ENCODE measurements around the gene FRS3.

Gene FRS3

DNA sequence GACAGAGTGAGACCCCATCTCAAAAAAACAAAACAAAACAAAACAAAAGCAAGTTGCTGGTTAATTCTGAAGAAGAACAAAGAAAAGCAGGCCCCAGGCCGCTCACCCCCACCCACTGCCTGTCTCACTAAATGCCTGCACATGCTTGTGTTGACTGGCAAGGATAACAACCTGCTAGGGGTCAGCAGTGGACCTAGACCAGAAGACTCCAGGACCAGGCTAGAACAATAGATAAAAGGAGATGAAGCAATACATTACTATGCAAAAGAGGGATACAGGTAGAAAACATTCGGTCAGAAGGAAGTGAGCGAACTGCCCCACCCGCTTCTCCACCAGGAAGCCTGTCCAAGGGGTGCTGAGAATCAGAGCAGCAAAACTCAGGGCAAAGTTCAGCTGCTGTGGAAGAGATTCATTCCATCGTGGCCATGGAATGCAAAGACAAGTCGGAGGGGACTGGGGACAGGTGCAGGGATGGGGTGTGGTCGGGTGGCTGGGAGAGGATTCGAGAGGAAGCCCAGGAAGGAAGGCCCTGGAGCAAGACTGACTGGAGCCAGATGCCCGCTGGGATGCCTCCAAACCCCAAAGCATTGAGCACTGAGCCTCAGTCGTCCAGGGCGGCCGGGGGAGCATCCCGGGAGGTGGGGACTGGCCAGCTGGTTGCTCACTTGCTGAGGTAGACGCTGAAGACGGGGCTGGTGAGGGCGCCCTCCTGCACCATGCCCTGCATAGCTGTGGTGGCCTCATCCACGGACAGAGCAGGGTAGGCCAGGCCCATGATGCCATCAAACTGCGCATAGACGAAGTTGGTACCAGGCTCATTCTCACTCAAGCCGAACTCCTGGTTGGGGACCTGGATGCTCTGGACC is 37.8 kb downstream of the FRS3 start:
- peak; percentile 83 for DNase-seq (ENCODE audit: low spot score)

DNA sequence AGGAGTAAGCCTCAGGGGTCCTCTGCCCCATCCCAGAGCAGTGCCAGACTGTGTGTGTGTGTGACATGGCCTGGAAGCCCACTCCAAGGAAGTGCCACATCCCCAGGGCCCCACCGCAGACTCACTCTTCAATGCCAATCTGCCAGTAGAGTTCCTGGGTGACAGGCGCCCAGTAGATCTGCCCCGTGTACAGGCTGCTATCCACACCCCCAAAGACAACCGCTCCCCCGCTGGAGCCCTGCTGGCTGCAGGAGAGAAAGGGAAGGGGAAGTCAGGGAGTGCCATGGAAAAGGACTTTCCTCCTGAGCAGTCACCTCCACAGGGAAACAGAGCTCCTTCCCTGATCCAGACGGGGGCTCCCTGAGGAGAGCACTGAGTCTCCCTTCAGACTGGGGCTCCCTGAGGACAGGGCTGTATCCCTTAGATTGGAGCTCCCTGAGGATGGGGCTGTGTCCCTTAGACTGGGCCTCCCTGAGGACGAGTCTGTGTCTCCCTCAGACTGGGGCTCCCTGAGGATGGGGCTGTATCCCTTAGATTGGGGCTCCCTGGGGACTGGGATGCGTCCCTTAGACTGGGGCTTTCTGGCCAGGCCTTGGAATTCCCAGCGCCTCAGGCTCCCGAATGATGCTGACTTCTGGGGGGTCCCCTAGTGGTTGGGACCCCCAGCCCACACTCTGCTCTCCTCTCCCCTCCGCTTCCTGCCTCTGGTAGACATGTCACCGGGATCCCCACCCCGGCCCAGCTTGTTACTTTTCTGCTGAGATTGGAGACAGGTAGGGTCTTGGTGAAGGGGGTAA is 39.1 kb downstream of the FRS3 start:
- DNase-seq (ENCODE audit: low spot score): no peak

DNA sequence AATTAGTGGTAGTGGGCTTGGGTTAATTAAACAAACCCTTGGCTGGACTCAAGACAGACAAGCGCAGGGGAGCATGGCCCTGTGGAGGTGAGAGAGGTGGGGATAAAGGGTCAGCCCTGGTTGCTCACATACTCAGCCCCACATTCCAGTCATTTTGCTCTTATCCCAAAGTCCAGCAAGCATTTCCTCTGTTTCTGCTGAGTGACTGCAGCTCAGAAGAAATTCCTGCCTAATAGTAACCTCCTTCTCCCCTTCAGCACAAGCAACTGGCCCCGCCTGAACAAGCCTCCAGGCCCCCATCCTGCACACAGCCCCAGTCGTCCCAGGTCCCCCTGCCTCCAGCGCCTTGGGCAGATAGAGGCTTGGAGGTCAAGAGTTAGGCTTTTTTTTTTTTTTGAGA is 40.7 kb downstream of the FRS3 start:
- DNase-seq (ENCODE audit: low spot score): no peak

DNA sequence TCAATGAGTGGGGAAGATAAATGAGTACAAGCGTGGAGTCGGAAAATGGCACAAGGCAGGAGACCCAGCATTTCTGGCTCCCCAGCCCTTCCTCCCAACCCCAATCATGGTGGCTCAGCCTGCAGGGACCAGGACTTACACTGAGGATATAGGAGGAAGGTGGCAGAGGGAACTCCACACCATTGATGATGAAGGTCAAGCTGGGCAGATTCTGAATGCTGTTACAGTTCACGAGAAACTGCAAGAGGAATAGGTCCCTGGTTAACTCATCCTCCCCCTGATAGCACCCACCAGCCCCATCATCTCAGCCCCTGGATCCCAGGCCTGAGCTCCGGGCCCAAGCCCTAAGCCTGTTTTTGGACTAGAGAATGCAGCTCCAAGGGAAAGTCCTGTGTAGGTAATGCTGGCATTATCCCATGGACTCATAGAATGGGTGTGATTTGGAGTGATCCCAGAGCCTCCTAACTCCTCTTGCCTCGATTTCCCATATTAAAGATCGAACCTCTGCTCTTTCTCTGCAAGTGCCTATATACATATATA is 42.0 kb downstream of the FRS3 start:
- DNase-seq (ENCODE audit: low spot score): no peak

DNA sequence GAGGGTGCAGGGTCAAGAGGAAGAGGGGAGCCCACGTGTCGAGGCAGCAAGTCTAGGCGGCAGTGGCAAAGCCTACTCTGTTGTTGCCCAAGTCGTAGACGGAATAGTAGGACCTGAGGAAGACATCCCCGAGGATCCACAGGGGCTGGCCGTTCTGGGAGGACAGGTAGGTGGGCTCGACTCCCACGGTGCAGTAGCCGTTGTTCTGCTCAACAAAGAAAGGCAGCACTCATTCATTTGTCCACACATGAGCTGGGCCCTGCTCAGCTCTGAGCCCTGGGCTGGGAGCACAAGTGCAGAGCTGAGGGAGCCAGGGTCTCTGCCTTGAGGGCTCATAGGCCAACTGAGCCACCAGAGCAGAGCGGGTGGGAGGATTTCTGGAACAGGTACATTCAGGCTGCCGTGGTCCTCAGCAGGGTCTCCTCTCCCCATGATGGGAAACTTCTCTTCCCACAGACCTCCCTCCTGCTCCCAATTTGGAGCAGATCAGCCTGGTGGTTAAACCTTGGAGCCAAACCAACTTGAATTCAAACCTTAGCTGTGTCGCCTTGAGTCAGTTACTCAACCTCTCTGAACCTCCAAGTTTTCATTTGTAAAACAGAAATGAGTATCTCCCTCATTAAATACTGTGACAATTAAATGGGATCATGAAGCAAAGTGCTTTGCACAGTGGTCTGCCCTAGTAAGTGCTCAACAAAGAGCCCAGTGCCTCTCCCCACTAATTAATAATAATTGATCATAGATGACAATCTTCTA is 42.7 kb downstream of the FRS3 start:
- no peak for DNase-seq (ENCODE audit: low spot score)

DNA sequence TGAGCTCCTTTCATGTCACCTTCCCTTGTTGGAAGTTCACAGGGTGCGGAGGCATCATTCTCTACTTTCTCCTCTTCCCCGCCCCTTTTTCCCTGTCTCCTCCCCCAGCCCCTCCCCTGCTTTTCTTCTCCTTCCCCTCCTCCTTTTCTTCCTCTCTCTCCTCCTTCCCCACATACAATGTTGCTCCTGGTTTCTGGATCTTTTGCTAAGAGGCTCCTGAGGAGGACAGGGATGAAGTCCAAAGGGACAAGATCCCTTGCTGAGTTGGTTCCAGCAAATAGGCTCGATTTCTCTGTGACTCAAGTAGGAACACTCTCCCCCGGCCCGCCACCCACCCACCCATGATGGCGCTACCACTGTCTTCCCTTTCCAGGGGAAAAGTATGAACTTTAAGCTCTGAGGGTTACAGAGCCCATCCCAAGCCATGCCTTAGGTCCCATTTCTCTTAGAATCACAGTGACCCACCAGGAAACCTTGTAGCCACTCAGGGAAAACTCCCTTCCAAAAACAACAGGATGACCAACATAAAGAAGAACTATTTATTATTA is 43.4 kb downstream of the FRS3 start:
- DNase-seq (ENCODE audit: low spot score): no peak

DNA sequence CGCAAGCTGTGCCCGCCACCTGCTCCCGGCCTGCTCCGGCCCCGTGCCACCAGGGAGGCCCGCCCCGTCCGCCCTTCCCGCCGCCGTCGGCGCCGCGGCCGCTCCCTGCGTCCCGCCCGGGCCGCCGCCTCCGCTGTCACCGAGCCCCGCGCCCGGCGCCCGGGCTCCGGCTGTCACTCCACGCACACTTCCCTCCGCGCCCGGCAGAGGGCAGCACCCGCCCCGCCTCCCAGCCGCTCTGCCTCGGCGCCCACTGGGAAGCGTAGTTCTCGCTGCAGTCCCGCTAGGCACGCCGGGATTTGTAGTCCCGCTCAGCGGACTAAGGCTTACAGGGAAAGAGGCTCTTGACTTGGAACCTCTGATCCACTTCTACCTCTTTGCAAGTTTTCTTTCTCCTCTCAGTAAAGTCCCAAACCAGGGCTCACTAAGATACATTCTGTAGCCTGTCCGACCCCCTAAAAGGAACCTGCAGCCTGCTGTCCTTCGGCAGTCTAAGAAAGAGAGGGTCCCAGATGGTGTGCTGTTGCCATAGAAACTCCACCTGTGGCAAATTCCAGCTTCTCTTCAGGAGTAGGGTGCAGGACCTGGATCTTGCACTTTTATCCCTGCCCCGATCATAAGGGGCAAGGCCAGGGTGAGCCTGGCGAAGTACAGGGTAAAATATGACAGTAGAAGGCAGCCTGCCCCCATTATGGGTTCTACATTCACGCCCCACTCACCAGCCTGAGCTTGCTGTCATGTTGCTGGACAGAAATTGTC is 44.1 kb downstream of the FRS3 start, which contains the start of gene TFEB:
TSS of gene TFEB (minus strand) at position 182 of the 759 bp plus-strand sequence. CDS start 44,395 bp downstream, outside the sequence.
- DNase-seq (ENCODE audit: low spot score): peak; percentile 89

DNA sequence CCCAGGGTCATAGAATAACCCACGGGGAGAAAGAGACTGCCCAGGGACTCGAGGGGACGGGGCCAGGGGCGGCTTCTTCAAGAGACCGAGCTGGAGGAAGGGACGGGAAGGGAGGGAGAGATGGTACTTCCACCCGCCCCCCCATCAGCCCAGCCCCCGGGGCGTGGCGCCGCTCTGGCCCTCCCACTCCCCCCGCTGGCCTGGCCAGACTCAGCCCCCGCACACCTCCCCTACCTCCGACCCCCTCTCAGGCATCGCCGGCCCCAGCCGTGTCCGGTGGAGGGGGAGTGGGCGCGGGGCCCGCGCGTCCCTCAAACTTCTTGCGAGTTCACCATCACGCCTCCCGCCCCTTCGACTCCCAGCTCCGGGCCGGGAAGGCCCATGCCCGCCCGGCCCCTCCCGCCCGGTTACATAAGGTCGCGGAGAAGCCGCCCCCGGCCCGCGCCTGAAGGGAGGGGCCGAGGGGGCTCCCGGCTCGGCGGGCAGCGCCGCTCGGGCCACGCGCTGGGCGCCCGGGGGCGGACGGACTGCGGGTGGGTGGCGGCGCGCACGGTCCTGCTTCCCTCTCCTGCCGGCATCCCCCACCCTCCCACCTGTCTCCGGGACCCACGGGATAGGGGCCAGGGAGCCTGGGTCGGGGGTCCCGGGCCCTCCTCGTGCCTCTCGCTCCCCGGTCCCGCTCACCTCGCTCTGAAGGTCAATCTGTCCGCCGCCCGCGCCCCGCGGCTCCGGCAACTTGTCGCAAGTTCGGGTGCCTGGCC is 44.9 kb downstream of the FRS3 start:
- peak; percentile 42 for DNase-seq (ENCODE audit: low spot score)

DNA sequence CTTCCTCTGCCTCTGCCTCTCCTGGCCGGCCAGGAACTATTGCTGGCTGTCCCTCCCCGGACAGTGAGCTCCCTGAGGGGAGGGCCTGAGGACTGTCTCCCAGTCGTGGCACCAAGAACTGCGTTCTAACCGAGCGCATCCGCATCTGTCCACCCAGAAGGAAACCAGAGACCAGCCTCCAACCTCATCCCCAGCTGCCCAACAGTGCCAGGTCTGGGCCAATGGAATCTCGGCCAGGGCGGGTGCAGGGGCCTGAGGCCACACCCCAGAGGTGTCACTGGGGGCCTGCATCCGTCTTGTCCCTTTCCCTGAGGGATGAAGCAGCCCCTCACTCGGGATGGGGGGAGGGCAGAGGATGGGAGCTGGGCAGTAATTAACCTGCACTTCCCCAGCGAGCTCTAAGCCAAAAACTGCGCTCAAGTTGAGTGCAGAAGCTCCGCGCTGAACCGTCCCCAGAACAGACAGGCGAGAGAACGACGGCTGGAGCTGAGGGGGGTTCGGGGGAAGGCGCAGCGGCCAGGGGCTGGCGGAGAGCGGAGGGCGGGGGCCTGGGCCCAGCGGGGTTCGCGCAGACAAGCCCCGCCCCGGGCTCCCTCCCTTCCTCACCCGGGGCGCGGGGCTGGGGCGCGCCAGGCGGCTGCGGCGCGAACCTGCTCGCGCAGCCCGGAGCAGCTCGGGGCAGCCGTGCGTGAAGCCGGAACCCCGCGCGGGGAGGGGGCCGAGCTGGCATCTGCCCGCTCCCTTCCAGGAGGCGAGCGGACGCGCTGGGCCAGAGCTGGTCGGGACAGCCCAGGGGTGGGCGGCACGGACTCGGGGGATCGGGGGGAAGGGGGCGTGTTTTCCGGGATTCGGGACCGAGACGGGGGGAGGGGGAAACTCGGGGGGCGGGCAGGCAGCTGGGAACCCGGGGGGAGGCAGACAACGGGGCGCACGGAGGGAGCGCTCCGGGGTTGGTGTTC is 45.7 kb downstream of the FRS3 start:
- DNase-seq (ENCODE audit: low spot score): peak; percentile 7

DNA sequence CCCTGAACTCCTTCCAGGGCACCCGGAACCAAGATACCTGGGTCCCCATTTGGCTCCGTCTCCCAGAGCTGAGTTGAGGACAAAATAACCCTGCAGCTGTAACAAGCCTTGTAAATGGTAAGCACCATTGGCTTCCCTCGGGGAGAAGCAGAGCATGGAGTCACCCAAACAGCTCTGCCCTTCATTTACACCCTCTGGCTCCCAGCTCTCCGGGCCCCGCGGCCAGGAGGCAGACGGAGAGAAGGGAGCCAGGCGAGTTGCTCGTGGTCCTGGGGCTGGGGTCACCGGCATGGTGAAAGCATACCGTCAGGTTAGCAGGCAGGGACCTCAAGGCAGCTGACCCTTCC is 46.4 kb downstream of the FRS3 start:
- no peak for DNase-seq (ENCODE audit: low spot score)

DNA sequence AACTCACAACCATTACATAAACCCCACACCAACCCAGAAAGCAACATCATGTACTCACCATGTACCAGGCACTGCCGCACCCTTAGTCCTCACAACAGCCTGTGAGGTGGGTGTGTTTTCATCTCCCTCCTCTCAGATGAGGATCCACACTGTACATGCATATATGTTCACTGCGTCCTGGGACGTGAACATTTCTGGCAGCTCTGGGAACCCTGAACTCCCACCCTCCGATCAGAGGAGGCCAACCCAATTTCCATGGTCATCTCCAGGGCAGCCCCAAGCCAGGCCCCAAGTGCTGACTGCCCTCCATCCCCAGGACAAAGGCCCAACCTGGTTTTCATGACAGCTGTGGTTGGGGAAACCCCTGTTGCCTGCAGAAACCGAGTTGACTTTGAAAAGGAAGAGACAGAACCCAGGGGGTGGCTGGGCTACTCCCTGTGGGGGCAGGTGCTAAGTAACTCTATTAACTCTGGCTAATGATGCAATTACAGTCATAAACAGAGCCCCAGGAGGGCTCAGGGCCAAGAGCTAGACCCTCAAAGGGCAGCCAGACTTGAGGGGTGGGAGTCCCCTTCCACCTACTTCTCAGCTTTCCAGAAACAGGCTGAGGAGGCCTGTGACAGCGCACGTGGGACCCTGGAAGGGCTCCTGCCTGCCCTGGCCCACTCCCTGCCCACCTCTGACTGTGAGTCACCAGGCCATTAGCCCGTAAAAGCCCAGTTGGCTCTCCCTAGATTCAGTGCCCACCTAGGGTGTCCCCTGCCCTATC is 46.9 kb downstream of the FRS3 start:
- no peak for DNase-seq (ENCODE audit: low spot score)

DNA sequence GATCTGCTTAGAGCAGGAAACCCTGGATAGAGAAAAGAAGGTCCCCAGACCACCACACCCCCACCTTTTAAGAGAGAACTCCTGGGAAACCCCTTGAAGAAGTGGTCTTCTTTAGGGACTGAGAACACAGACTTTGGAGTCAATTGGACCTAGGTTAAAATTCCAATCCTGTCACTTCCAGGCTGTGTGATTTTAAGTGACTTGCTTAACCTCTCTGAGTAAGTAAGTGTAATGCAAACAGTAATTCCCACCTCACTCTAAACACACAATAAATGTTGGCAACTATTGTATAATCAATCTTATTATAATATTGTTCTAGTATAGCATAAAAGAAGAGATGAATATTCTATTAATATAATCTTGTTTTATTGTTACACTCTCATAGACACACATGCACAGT is 47.6 kb downstream of the FRS3 start:
- no peak for DNase-seq (ENCODE audit: low spot score)

DNA sequence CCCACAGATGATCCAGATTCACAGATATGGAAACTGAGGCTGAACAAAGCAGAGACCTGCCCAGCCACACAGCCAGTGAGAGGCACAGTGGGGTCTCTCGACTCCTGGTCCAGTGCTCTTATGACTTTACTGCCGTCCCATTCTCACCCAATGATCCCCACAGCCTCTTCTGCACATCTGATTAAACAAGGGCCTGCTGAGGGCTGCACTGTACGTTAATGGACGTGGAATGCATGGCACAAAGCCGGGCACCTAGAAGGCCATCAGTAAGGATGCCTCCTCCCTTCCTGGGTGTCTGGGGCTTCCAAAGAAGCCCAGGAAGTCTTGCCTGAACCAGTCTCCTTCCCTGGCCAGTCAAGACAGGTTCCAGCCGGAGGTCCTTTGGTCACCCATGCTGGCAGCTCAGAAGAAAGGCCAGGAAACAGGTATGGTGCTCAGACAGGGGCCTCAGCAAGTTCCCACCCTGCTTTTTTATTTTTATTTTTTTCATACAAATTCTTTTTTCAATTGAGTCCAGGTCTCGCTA is 48.1 kb downstream of the FRS3 start:
- no peak for DNase-seq (ENCODE audit: low spot score)

DNA sequence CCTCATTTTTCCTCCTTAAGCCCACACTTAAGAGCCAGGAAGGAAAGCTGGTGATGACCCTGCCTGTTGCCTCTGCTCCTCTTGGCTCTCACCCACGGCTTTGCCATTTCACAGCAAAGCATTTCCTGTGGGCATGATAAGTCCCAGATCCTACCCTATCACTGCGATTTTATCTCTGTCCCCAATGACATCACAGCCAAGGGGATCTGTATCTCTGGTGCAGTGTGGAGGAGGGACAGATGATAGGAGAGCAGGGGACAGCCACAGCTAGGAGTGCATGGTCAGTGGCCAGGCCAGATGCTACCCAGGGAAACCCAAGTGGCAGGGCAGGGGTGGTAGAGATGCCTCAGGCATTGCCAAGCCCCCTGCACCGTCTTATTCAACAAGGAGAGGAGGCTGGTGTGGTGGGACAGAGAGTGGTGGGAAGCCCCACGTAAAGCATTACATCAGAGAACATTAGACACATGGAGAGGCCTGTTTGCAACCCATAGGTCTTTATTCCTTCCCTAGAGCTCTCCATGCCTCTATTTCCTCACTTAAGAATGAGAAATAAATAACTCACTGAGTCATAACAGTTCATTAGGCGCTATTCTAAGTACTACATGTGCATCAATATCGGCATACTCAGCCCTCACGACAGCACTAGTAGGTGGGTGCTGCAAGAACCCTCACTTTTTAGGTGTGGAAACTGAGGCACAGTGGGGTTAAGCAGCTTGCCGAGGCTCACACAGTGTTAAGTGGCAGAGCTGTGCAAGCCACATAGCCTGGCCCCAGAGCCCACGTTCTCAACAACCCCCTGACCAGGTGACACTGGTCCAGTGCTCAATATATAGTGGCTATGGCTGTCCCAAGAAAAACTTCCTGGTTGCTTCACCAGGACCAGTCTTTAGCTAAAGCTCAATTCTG is 48.9 kb downstream of the FRS3 start:
- no peak for DNase-seq (ENCODE audit: low spot score)

DNA sequence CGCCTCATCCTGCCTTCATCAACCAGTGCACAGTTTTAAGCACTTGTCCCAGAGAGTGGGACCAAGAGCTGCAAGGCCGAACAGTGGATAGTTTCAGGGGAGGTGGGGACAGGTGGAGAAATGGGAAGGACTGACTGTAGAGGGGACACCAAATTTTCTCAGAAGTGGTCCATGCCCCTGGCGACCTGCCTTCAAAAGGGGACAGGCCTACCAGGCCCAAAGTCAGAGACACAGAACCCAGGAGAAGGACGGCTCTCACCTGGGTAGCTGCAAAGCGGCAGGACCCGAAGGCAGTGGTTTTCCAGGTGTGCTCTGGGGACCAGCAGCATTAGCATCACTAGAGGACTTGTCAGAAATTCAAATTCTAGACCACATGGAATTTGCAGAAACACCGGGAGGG is 50.1 kb downstream of the FRS3 start:
- DNase-seq (ENCODE audit: low spot score): no peak

DNA sequence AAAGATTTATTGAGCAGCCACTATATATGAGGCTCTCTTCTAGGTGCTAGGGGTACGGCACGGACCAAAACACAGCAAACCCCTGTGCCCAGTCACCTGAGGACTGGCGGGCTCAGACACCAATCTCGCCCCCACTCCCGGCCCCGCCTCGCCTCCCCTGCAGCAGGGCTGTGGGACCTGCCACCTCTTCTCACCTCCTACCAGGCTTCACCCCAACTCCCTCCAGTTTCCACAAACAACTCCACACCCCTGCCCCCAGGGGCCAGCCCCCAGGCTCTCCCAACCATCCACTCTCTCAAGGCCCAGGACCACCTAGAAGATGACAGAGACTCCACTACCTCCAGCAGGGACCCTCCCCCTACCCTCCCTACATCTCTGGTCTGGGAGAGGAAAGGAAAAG is 50.7 kb downstream of the FRS3 start:
- DNase-seq (ENCODE audit: low spot score): no peak

Data from LoVo (cell line).